GM18511 (cell line): ENCODE measurements around the gene SRD5A1.

Experiments
- ATAC-seq: cut with Tn5 transposase; IDR thresholded peaks from one replicate; pipeline ENCODE4 v1.9.1; 2021; ENCODE audit warnings: mild to moderate bottlenecking, moderate library complexity; ENCODE audit not compliant: unreplicated experiment

SRD5A1 gene

GRCh38 chr5:6681682-6682081 lies 48.4 kb downstream of the SRD5A1 start:
- ATAC-seq: no peak

GRCh38 chr5:6682239-6682638 lies 49.0 kb downstream of the SRD5A1 start:
- ATAC-seq: no peak

GRCh38 chr5:6683241-6683640 lies 50.0 kb downstream of the SRD5A1 start:
- no peak for ATAC-seq

- ATAC-seq: no peak
Observed at GRCh38 chr5:6684075-6684474, 50.8 kb downstream of the SRD5A1 start.

GRCh38 chr5:6686501-6686900 lies 53.3 kb downstream of the SRD5A1 start:
- ATAC-seq: no peak

GRCh38 chr5:6686915-6687409 lies 53.7 kb downstream of the SRD5A1 start:
- ATAC-seq: no peak

GRCh38 chr5:6687505-6687904 lies 54.3 kb downstream of the SRD5A1 start:
- no peak for ATAC-seq

- ATAC-seq: no peak
Observed at GRCh38 chr5:6692906-6693305, 59.7 kb downstream of the SRD5A1 start.

- no peak for ATAC-seq
Observed at GRCh38 chr5:6698696-6699095, 65.5 kb downstream of the SRD5A1 start.

- ATAC-seq: no peak
Observed at GRCh38 chr5:6699357-6699756, 66.1 kb downstream of the SRD5A1 start.

- no peak for ATAC-seq
Observed at GRCh38 chr5:6700074-6700684, 66.9 kb downstream of the SRD5A1 start.

GRCh38 chr5:6700685-6701355 lies 67.6 kb downstream of the SRD5A1 start:
- no peak for ATAC-seq

GRCh38 chr5:6701491-6701890 lies 68.3 kb downstream of the SRD5A1 start:
- no peak for ATAC-seq

- ATAC-seq: no peak
Observed at GRCh38 chr5:6702633-6703032, 69.4 kb downstream of the SRD5A1 start.

- ATAC-seq: no peak
Observed at GRCh38 chr5:6703806-6704205, 70.6 kb downstream of the SRD5A1 start.

GRCh38 chr5:6704361-6704851 lies 71.2 kb downstream of the SRD5A1 start:
- no peak for ATAC-seq

GRCh38 chr5:6705088-6705487 lies 71.8 kb downstream of the SRD5A1 start:
- peak; percentile 72 for ATAC-seq

- ATAC-seq: no peak
Observed at GRCh38 chr5:6705959-6706358, 72.7 kb downstream of the SRD5A1 start.

GRCh38 chr5:6707852-6708251 lies 74.6 kb downstream of the SRD5A1 start:
- ATAC-seq: no peak

GRCh38 chr5:6708814-6709213 lies 75.6 kb downstream of the SRD5A1 start:
- ATAC-seq: peak; percentile 11

- ATAC-seq: no peak
Observed at GRCh38 chr5:6710070-6710469, 76.8 kb downstream of the SRD5A1 start.

GRCh38 chr5:6710551-6711318 lies 77.5 kb downstream of the SRD5A1 start:
- ATAC-seq: no peak
